Stomach (tissue), 4 donors: ENCODE results near the gene RPH3AL.

Experiments
- EP300 ChIP-seq: sonication (generic); formaldehyde crosslinking; IDR thresholded peaks from one replicate; pipeline ENCODE4 v1.6.1; 2017; ENCODE audit warnings: antibody characterized with exemption
- POLR2A ChIP-seq, 4 donors: fragments of 450-650 bp; IDR thresholded peaks; one replicate each; pipeline ENCODE4 v1.6.1; 2016; ENCODE audit warnings: antibody characterized with exemption in 4 of 4, control low read depth in 2 of 4, mild to moderate bottlenecking in 1 of 4, moderate library complexity in 1 of 4
- TF ChIP-seq, protein P1 (sequence below), 7 experiments: fragments of 450-650 bp in 4 of 7; fragments of 200-600 bp in 3 of 7; sonication (generic) in 3 of 7; IDR thresholded peaks; one replicate each; pipeline ENCODE4 v1.5.1; 2016 to 2019; ENCODE audit warnings: antibody characterized with exemption in 7 of 7, control low read depth in 2 of 7, mild to moderate bottlenecking in 1 of 7

DNA sequence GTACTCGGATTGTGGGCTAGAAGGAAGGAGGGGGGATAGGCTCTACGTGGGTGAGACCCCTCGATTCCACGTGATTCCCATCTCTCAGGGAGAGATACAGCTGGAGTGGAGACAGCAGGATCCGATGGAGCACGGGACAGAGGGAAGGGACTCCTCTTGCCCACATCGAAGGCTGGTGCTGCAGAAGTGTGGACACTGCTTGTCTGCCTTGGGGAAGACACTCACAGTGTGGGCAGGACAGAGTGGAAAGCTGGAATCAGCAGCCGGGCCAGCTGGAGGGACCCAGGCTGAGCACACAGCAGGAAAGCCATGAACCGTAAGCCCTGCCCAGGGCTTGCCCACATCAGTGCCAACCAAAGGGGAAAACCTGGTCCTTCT, 42.1 kb upstream of the RPH3AL start:
- no peak for TF ChIP-seq EP300
- TF ChIP-seq, protein P1, sequence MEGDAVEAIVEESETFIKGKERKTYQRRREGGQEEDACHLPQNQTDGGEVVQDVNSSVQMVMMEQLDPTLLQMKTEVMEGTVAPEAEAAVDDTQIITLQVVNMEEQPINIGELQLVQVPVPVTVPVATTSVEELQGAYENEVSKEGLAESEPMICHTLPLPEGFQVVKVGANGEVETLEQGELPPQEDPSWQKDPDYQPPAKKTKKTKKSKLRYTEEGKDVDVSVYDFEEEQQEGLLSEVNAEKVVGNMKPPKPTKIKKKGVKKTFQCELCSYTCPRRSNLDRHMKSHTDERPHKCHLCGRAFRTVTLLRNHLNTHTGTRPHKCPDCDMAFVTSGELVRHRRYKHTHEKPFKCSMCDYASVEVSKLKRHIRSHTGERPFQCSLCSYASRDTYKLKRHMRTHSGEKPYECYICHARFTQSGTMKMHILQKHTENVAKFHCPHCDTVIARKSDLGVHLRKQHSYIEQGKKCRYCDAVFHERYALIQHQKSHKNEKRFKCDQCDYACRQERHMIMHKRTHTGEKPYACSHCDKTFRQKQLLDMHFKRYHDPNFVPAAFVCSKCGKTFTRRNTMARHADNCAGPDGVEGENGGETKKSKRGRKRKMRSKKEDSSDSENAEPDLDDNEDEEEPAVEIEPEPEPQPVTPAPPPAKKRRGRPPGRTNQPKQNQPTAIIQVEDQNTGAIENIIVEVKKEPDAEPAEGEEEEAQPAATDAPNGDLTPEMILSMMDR (IDR thresholded peaks at IDR 0.05) = no peak
- no peak for TF ChIP-seq POLR2A (IDR thresholded peaks at IDR 0.05)
